ENCODE data around the gene MYH11.

The MYH11 gene

DNA sequence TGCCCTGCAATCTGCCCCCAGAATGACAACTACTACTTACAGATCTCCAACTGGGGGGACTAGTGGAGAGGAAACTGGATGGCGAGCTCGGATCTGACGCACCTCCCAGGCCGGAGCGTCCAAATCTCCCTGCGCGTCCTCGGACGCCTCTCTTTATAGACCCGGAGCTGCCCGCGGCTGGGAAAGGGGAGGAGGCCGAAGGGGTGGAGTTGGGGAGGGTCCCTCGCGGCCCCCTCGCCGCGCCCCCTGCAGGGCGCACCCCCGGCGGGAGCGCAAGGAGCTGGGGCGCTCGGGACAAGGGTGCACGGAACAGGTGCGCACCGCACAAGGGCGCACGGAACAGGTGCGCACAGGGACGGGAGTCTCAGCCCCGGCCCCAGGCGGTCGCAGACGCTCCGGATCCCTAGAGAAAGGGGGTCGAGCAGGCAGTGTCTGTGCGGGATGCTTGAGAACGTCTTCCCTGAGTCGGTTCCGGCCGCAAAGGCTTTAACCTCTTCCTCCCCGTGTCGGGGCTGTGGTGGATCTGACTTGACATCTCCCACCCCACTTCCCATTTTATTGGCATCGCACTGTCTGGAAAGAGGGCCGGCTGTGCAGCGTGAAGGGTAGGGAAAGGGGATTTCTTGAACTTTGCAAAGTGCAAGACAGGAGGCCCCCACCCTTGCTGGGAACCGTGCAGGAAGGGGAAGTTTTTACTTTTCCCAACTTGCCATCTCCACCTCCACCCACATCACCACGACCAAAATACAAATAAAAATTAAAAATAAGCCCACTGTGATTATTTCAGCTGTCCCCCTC, at the start of gene MYH11:
Gene MYH11, minus strand, starts transcription at position 128 of the 798 bp plus-strand sequence. CDS start 18,776 bp downstream, outside the sequence.
- peaks cover 10% of the 10 kb centered on the region for H3K36me3 ChIP-seq (ENCODE audit: control insufficient read depth, insufficient read depth, low read length)
- peak within 1 kb of the TSS; percentile 98 for H3K27ac ChIP-seq (ENCODE audit: low read depth, low read length)
- H3K9ac ChIP-seq (ENCODE audit: low read length): peak within 1 kb of the TSS; percentile 91
- H3K4me1 ChIP-seq (ENCODE audit: control insufficient read depth, insufficient read depth, low read length): peaks cover 8% of the 10 kb centered on the region
- no peaks in the 10 kb centered on the region for H3K27me3 ChIP-seq (ENCODE audit: control insufficient read depth, insufficient read depth, low read length)
- H3K4me3 ChIP-seq (ENCODE audit: low read length): peak within 1 kb of the TSS; percentile 65

DNA sequence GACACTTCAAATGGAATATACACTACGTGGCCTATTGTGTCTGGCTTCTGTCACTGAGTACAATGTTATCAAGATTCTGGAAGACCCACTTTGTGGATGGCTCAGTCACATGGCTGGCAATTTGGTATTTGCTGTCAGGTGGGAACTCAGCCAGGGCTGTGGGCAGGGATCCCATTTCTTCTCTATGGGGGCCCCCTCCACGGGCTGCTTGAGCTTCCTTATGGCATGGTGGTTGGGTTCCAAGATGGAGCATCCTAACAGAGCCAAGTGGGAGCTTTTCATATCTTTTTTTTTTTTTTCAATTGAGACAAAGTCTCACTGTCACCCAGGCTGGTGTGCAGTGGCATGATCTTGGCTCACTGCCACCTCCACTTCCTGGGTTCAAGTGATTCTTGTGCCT, 49.6 kb upstream of the MYH11 start:
- Histone ChIP-seq H3K27me3 (ENCODE audit: control insufficient read depth, insufficient read depth, low read length) (no peaks in the 10 kb centered on the region), H3K9ac (ENCODE audit: low read length) (no peak overlapping the region), H3K4me1 (ENCODE audit: control insufficient read depth, insufficient read depth, low read length) (no peaks in the 10 kb centered on the region), H3K36me3 (ENCODE audit: control insufficient read depth, insufficient read depth, low read length) (no peaks in the 10 kb centered on the region), H3K27ac (ENCODE audit: low read depth, low read length) (no peak overlapping the region), H3K4me3 (ENCODE audit: low read length) (no peak overlapping the region)

DNA sequence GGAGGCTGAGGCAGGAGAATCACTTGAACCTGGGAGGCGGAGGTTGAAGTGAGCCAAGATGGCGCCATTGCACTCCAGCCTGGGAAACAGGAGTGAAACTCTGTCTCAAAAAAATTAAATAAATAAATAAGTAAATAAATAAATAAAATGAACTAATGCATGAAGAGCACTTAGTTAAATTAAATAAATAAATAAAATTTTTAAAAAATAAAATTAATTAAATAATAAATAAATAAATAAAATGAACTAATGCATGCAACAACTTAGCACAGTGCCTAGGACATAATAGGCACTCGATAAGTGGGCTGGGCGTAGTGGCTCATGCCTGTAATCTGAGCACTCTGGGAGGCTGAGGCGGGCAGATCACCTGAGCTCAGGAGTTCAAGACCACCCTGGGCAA, 47.1 kb upstream of the MYH11 start:
- H3K4me3 ChIP-seq (ENCODE audit: low read length): no peak overlapping the region
- H3K9ac ChIP-seq (ENCODE audit: low read length): no peak overlapping the region
- no peaks in the 10 kb centered on the region for H3K4me1 ChIP-seq (ENCODE audit: control insufficient read depth, insufficient read depth, low read length)
- no peak overlapping the region for H3K27ac ChIP-seq (ENCODE audit: low read depth, low read length)
- H3K27me3 ChIP-seq (ENCODE audit: control insufficient read depth, insufficient read depth, low read length): no peaks in the 10 kb centered on the region
- no peaks in the 10 kb centered on the region for H3K36me3 ChIP-seq (ENCODE audit: control insufficient read depth, insufficient read depth, low read length)

DNA sequence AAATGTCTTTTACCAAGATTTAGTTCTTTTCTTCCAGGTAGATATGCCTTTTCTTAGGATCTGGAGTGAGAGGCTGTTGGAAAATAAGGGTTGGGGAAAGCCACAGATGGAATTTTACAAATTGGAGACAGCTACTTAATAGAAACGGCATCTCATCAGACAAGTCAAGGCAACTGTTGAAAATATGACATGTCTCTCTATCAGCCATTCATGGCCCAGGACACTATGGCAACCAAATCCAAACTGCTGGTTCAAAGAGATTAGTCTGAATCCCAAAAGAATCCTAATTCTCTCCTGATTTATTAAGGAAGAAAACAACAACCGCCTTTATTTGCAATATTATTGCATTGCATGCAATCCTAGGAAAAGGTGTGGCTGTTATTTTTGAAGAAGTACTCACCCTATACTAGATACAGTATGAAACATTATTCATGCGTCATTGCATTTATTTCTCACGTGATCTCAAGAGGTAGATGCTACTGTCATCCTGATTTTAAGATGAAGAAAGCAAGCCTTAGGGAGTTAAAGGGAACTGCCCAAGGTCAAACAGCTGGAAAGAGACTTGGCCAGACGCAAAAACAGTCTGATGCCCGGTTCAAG, 44.2 kb upstream of the MYH11 start:
- no peaks in the 10 kb centered on the region for H3K4me1 ChIP-seq (ENCODE audit: control insufficient read depth, insufficient read depth, low read length)
- no peaks in the 10 kb centered on the region for H3K36me3 ChIP-seq (ENCODE audit: control insufficient read depth, insufficient read depth, low read length)
- H3K9ac ChIP-seq (ENCODE audit: low read length): no peak overlapping the region
- H3K4me3 ChIP-seq (ENCODE audit: low read length): no peak overlapping the region
- no peak overlapping the region for H3K27ac ChIP-seq (ENCODE audit: low read depth, low read length)
- H3K27me3 ChIP-seq (ENCODE audit: control insufficient read depth, insufficient read depth, low read length): no peaks in the 10 kb centered on the region

DNA sequence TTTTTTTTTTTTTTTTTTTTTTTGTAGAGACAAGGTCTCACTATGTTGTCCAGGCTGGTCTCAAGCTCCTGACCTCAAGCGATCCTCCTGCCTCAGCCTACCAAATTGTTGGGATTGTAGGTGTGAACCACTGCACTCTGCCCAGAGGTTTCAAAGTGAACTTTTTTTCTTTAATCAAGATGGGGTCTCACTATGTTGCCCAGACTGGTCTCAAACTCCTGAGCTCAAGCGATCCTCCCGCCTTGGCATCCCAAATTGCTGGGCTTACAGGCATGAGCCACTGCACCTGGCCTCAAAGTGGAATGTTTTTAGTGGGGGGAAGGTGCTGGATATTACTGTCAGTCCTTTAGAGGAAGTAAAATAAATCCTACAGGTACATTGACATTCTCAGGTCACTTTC, 43.5 kb upstream of the MYH11 start:
- no peak overlapping the region for H3K4me3 ChIP-seq (ENCODE audit: low read length)
- H3K27me3 ChIP-seq (ENCODE audit: control insufficient read depth, insufficient read depth, low read length): no peaks in the 10 kb centered on the region
- H3K36me3 ChIP-seq (ENCODE audit: control insufficient read depth, insufficient read depth, low read length): no peaks in the 10 kb centered on the region
- H3K27ac ChIP-seq (ENCODE audit: low read depth, low read length): no peak overlapping the region
- H3K4me1 ChIP-seq (ENCODE audit: control insufficient read depth, insufficient read depth, low read length): no peaks in the 10 kb centered on the region
- H3K9ac ChIP-seq (ENCODE audit: low read length): no peak overlapping the region

DNA sequence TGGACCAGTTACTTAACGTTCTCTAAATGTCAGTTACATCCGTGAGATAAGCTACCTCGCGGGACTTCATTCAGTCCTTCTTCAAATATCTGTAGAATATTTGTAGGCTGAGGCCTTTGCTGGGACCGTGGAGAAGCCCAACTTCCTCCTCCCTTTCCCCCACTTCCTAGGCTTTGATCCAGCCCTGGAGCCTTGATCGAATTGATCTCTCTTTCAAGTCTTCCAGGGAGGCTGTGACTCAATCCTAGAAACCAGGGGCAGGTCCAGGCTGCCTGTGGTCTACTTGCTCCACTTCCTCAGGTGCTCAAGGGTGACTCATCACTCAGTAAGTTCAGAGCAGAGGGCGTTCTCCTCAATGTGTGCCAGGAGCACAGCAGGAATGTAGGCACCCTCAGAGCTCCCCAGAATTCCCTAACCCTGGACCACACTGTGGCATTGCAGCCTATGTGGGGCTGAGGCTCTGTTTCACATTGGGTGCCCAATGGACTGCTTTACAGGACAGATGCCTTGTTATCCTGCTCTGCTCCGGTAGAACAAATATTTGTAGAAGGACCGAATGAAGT, 42.8 kb upstream of the MYH11 start:
- no peak overlapping the region for H3K9ac ChIP-seq (ENCODE audit: low read length)
- H3K27me3 ChIP-seq (ENCODE audit: control insufficient read depth, insufficient read depth, low read length): no peaks in the 10 kb centered on the region
- no peak overlapping the region for H3K4me3 ChIP-seq (ENCODE audit: low read length)
- H3K36me3 ChIP-seq (ENCODE audit: control insufficient read depth, insufficient read depth, low read length): no peaks in the 10 kb centered on the region
- no peaks in the 10 kb centered on the region for H3K4me1 ChIP-seq (ENCODE audit: control insufficient read depth, insufficient read depth, low read length)
- H3K27ac ChIP-seq (ENCODE audit: low read depth, low read length): no peak overlapping the region

DNA sequence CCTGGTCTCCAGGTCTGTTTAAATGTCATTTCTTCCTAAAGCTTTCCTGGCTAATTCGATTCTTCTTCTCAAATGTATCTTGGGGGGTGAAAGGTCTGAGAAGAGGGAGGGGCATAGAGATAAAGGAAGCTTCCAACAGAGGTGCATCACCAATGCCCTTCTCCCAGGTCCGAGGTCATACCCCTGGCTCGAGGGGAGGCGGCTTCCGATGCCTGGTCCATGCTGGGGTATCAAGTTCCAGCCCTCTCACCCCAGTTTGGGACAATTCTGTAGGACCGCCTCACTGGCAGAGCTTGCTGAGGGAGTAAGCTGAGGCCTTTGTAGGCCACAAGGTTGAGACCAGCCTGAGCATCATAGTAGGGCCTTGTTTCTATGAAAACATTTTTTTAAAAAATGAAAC, 41.8 kb upstream of the MYH11 start:
- Histone ChIP-seq H3K4me3 (ENCODE audit: low read length) (no peak overlapping the region), H3K36me3 (ENCODE audit: control insufficient read depth, insufficient read depth, low read length) (no peaks in the 10 kb centered on the region), H3K27ac (ENCODE audit: low read depth, low read length) (no peak overlapping the region), H3K4me1 (ENCODE audit: control insufficient read depth, insufficient read depth, low read length) (no peaks in the 10 kb centered on the region), H3K9ac (ENCODE audit: low read length) (no peak overlapping the region), H3K27me3 (ENCODE audit: control insufficient read depth, insufficient read depth, low read length) (no peaks in the 10 kb centered on the region)

DNA sequence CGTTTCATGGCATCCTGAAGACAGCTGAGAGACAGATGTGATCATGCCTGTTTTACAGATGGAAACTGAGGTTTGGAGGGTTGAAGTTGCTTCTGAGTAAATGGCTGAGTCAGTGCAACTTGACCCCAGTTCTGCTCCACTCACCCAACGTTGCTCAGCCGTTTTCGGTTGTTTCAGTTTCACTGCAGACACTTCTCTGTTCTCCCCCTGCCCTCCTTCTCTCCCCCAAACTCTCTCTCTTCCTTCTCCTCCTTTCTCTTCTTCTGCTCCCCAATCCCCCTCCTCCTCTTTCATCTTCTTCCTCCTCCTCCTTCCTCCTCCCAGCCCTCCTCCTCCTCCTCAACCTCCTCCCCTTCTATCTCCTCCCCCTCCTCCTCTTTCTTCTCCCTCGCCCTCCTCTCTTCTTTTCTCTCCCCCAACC, 41.0 kb upstream of the MYH11 start:
- Histone ChIP-seq H3K27me3 (ENCODE audit: control insufficient read depth, insufficient read depth, low read length) (no peaks in the 10 kb centered on the region), H3K27ac (ENCODE audit: low read depth, low read length) (no peak overlapping the region), H3K36me3 (ENCODE audit: control insufficient read depth, insufficient read depth, low read length) (no peaks in the 10 kb centered on the region), H3K4me3 (ENCODE audit: low read length) (no peak overlapping the region), H3K4me1 (ENCODE audit: control insufficient read depth, insufficient read depth, low read length) (no peaks in the 10 kb centered on the region), H3K9ac (ENCODE audit: low read length) (no peak overlapping the region)

DNA sequence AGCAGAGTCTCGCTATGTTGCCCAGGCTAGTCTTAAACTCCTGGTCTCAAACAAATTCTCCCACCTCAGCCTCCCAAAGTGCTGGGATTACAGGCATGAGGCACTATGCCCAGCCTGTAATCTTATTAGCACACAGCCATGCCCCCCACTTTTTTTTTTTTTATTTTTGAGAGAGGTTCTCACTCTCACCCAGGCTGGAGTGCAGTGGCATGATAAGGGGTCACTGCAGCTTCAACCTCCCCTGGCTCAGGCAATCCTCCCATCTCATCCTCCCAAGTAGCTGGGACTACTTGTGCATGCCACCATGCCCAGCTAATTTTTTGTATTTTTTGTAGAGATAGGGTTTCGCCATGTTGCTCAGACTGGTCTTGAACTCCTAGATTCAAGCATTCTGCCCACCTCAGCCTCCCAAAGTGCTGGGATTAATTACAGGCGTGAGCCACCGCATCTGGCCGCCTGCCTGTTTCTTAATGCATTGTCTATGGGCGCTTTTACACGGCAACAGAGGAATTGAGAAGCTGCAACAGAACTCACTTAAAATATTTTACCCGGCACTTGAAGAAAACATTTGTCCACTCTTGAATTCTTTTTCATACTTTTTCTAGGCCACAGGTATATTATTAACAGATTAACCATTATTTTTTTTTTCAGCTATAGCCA, 40.4 kb upstream of the MYH11 start:
- Histone ChIP-seq H3K9ac (ENCODE audit: low read length) (no peak overlapping the region), H3K27me3 (ENCODE audit: control insufficient read depth, insufficient read depth, low read length) (no peaks in the 10 kb centered on the region), H3K27ac (ENCODE audit: low read depth, low read length) (no peak overlapping the region)

DNA sequence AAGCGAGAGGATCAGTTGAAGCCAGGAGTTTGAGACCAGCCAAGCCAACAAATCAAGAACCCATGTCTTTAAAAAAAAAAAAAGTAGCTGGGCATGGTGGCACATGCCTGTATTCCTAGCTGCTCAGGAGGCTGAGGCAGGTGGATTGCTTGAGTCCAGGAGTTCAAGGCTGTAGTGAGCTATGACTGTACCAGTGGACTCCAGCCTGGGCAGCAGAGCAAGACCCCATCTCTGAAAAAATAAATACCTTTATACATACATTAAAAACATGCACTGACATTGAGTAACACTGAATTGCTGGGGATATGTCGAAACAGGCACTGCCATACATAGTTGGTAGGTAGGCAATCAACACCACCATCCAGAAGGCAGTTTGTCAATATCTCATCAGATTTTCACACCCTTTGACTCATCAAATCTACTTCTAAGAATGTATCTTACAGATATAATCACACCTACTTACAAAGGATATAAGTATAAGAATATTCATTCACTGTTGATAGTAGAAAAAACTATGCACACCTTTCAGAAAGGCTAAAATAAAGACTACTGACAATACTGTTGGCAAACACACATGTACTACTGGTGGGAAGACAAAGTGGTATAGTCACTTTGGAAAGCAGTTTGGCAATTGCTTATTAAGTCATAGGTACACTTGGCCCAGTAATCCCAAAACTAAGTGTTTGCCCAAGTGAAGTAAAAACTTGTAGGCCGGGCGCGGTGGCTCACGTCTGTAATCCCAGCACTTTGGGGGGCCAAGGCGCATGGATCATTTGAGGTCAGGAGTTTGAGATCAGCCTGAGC, 37.9 kb upstream of the MYH11 start:
- H3K36me3 ChIP-seq (ENCODE audit: control insufficient read depth, insufficient read depth, low read length): no peaks in the 10 kb centered on the region
- H3K27ac ChIP-seq (ENCODE audit: low read depth, low read length): no peak overlapping the region
- no peak overlapping the region for H3K9ac ChIP-seq (ENCODE audit: low read length)
- no peak overlapping the region for H3K4me3 ChIP-seq (ENCODE audit: low read length)
- H3K4me1 ChIP-seq (ENCODE audit: control insufficient read depth, insufficient read depth, low read length): no peaks in the 10 kb centered on the region
- H3K27me3 ChIP-seq (ENCODE audit: control insufficient read depth, insufficient read depth, low read length): no peaks in the 10 kb centered on the region

More for the DNA sequence above, 40.4 kb upstream of the MYH11 start:
- Histone ChIP-seq H3K4me3 (ENCODE audit: low read length) (no peak overlapping the region), H3K36me3 (ENCODE audit: control insufficient read depth, insufficient read depth, low read length) (no peaks in the 10 kb centered on the region), H3K4me1 (ENCODE audit: control insufficient read depth, insufficient read depth, low read length) (no peaks in the 10 kb centered on the region)

DNA sequence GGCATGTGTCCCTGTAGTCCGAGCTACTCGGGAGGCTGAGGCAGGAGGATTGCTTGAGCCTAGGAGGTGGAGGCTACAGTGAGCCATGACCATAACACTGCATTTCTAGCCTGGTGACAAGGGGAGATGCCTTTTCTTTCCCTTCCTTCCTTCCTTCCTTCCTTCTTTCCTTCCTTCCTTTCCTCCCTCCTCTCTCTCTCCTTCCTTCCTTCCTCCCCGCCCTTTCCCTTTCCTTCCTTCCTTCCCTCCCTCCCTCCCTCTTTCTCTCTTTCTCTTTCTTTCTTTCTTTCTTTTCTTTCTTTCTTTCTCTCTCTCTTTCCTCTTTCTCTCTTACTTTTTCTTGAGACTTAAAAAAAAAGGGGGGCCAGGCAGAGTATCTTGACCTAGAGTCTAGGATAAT, 34.7 kb upstream of the MYH11 start:
- Histone ChIP-seq H3K9ac (ENCODE audit: low read length) (no peak overlapping the region), H3K4me1 (ENCODE audit: control insufficient read depth, insufficient read depth, low read length) (peaks cover 10% of the 10 kb centered on the region), H3K4me3 (ENCODE audit: low read length) (no peak overlapping the region), H3K36me3 (ENCODE audit: control insufficient read depth, insufficient read depth, low read length) (peaks cover 4% of the 10 kb centered on the region), H3K27ac (ENCODE audit: low read depth, low read length) (no peak overlapping the region), H3K27me3 (ENCODE audit: control insufficient read depth, insufficient read depth, low read length) (no peaks in the 10 kb centered on the region)

Measured in rectal smooth muscle tissue (tissue), 1 donor.